NOMO-1 treated with DMSO at 0.1 percent for 48 hours (cell line): ENCODE measurements around the gene LGALS13.

Experiments
- DNase-seq: peaks from one replicate; lab custom pipeline; 2025; ENCODE audit not compliant: unreplicated experiment; lab: John Stamatoyannopoulos, UW

LGALS13 gene

DNA sequence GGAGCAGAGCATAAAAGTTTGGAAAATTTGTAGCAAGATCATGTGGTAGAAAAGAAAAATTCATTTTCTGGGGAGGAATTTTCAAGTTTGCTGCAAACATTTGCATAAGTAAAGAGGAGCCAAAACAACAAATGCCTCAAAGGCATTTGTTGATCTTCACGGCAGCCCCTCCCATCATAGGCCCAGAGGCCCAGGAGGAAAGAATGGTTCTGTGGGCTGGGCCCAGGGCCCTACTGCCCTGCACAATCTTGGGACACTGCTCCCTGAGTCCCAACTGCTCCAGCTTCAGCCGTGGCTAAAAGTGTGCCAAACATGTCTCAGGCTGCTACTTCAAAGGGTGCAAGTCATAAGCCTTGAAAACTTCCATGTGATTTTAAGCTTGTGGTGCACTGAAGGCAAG is 11.3 kb downstream of the LGALS13 start:
- DNase-seq, result no peak

DNA sequence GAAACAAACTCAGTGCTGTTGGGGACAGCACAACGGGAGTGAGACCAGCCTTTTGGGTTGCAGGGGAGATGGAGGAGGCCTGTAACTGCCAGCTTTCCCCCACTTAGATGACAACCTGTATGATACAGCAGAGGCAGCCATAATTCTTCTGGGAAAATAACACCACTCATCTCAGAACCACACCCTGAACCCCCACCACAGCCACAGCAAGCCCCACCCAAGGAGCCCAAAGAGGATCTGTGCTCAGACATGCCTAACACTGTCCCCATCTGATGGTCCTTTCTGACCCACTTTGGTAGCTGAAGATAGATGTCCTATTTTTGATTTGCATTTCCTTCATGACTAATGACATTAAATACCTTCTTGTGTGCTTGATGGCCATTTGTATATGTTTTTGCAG is 15.4 kb downstream of the LGALS13 start:
- DNase-seq, result no peak

DNA sequence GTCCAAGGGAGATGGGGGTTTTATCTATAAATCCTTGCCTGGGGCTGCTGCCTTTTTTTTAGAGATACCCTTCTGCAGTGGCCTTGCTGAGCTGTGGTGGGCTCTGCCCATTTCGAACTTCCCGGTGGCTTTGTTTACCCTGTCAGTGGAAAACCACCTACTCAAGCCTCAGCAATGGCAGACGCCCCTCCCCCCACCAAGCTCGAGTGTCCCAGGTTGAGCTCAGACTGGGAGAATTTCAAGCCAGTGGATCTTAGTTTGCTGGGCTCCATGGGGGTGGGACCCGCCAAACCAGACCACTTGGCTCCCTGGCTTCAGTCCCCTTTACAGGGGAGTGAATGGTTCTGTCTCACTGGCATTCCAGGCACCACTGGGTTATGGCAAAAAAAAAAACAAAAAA is 21.6 kb downstream of the LGALS13 start:
- DNase-seq, result no peak

DNA sequence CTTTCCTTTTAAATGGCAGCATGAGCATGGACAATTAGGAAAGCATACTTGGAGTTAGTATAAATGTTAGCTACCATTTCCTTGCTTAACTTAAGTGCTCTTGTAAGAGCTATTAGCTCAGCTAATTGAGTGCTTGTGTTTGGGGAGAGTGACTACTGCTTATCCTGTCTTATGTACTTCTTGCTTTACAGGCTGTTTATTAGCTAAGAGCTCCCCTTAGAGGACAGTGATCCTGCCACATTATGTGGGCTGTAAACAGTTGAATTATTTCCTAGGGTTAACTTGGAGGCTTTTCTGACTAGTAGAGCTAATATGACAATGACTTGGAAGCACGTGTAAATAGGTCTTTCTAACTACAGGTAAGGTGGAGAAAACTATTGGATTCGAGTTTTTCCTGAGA is 25.3 kb downstream of the LGALS13 start:
- peak; percentile 2 for DNase-seq

DNA sequence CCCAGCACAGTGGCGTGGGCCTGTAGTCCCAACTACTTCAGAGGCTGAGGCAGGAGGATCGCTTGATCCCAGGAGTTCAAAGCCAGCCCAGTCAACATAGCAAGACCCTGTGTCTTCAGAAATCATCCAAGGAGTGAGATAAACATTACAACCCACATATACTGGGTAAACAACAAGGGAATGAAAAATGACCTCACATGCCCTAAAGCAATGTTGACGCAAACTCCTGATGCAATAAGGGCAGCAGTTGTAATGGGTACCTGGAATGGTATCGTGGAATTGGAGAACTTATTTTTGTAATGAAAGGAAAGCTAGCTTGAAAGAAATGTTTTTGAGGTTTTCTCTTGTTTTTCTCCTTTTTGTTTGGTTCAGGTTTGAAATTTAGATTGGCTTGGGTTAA is 28.9 kb downstream of the LGALS13 start:
- no peak for DNase-seq

DNA sequence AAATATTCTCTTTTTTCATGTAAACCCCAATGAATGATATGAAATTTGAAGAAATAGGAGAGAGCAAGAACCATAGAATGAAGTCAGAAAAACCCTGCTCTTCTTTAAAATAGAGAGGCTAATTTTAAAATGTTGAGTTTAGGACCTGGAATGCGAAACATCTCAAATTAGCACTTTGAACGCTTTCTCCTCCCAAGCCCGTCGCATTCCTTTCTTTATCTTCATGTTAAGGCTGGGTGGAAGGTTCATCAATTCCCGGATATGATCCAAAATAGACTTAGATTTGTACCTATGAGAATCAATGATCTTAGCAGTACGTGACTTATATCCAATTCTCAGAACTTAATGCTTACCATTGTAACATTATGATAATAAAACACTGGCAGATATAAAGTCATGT is 29.3 kb downstream of the LGALS13 start:
- DNase-seq, result no peak

DNA sequence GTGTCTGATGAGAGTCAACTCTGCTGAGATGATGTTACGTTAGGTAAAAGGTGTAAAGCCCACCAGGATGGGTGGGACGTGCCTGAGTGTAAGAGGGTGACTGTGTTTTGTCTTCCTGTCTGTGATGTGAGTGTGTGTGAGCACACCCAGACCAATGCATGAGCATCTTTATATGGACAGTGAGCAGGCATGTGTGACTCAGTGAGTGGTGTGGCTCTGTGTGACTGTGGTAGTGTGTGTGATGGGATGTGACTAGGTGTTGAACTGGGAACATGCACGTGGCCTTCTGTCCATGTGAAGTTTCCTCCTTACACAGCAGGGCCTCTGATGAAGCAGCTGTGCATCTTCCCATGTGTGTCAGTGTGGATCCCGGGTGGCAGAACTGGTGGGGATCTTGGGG is 35.6 kb downstream of the LGALS13 start:
- no peak for DNase-seq

DNA sequence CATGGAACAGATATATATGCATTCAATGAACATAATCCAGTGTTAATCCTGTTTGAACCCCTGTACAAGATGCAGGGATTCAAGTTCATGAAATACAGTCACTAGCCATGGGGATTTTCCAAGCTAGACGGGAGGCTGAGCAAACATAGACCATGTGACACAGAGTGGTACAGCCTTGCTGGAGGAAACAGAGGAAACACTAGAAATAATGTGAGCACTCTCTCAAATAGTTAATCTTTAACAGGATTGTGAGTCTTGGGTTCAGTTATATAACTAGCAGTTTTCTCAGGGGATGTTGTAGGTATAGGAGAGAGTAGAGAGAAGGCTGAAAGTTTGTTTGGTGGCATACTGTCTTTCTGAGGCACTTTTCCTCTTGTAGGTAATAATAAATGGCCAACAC is 39.4 kb downstream of the LGALS13 start:
- DNase-seq, result no peak

DNA sequence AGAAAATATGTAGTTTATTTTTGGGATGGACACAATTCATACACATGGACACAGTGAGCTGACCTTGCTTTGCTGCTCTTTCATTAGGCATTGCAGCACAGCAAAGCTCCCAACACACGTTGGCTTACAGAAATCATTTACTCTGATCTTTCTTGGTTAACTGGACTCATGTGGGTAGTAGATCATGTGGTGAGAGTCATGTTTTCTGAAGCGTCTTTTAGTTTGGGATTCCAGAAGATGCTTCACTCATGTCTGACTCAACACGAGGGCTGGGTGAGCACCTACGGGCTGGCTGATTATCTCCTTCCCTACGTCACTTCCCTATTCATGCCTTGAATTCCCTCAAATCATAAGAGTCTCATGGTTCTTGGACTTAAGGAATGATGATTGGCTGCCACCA is 41.3 kb downstream of the LGALS13 start:
- DNase-seq, result no peak

DNA sequence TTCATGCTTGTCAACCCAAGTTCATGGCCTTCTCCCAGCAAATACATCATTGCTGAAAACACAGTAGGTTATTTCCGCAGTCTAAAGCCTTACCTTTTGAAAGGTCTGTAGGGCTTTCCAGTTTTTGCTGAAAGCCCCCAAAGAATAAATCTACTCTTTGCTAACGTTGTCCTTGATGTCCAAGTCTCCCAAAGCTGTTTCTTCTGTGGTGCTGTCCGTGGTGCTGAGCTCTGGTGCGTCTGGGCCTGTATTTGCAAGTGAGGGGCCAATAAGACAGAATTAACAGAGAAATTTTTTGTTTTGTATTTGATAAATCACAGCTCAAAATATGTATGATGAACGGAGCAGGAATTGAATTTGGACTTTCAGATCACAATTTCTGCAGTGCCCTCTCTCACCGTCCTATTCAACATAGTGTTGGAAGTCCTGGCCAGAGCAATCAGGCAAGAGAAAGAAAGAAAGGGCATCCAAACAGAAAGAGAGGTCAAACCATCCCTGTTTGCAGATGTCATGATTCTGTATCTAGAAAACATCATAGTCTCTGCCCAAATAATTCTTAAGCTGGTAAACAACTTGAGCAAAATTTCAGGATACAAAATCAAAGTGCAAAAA is 43.6 kb downstream of the LGALS13 start:
- DNase-seq, result no peak

DNA sequence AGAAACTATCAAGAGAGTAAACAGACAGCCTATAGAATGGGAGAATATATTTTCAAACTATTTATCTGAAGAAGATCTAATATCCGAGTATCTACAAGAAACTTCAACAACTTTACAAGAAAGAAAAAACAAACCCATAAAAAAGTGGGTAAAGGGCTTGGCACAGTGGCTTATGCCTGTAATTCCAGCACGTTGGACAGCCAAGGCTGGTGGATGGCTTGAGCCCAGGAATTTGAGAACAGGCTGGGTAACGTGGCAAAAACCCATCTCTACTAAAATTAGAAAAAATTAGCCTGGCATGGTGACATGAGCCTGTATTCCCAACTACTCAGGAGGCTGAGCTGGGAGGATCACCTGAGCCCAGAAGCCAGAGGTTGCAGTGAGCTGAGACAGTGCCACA is 45.6 kb downstream of the LGALS13 start:
- DNase-seq, result no peak

DNA sequence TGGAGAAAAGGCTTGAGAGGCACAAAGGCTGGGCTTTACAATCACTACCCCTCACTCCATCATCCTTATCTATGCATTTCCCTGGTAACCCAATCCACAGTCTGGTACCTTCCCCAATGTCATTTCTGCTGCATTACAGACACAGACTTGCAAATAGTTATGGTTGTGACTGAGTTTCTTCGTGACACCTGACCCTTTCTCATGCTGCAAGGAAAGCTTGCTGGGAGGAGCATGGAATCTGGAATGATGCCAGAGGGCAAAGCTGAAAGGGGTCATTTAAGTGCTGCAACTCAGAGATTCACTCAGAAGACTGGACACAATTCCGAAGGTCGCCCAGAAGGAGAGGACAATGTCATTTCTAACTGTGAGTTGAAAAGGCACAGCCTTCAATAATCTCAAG is 53.3 kb downstream of the LGALS13 start, which contains the start of gene LGALS16:
TSS of gene LGALS16 (plus strand) at position 301 of the 400 bp plus-strand sequence. CDS start at position 350, 49 bp downstream.
- no peak for DNase-seq
